A549 treated with Hydrocortisone at 1 μM for 4 hours (cell line): Measurements from ENCODE around the gene NEDD1. TPM values are rescaled to one million over a fixed set of nuclear protein-coding genes. Genes with fewer than 3 reads are reported as not detected.

Experiments used
- total RNA-seq: library from RNA; stranded (reverse); fragments of 200-300 nt; extraction: Qiagen RNA extraction; gene quantifications from 5 replicates; pipeline ENCODE4 v1.2.3, GENCODE V29; 2022

The NEDD1 gene
- total RNA-seq = 13.4 to 24.9 TPM (median 19.9 TPM) in 5 replicates

GRCh38 chr12:96906849-96907670 lies at the start of gene NEDD1:
Gene NEDD1, plus strand, starts transcription at chr12:96907257. Its CDS starts 2,503 bp downstream, at chr12:96909760.

